HG03280 (cell line): ENCODE data around the gene RNF183.
A peak's percentile ranks its signal among the peaks of the same experiment; 100 is the strongest.
"Not testable (repeated sequence)": the region's sequence is repeated elsewhere in the genome, so short reads cannot be mapped to it uniquely, and the experiment has no call there.

ENCODE experiments used
- ATAC-seq: cut with Tn5 transposase; IDR thresholded peaks from one replicate; pipeline ENCODE4 v1.9.1; 2021; ENCODE audit warnings: mild to moderate bottlenecking, moderate library complexity; ENCODE audit not compliant: unreplicated experiment

Gene RNF183

GRCh38 chr9:113275157-113276131 lies 27.7 kb downstream of the RNF183 start, which contains the start of the genes CDC26 and PRPF4:
TSS of gene CDC26 (minus strand) at chr9:113275572. CDS start at chr9:113272507, 3,065 bp downstream.
TSS of gene PRPF4 (plus strand) at chr9:113275658. CDS start at chr9:113275744, 86 bp downstream.
- ATAC-seq: peak; percentile 98

DNA sequence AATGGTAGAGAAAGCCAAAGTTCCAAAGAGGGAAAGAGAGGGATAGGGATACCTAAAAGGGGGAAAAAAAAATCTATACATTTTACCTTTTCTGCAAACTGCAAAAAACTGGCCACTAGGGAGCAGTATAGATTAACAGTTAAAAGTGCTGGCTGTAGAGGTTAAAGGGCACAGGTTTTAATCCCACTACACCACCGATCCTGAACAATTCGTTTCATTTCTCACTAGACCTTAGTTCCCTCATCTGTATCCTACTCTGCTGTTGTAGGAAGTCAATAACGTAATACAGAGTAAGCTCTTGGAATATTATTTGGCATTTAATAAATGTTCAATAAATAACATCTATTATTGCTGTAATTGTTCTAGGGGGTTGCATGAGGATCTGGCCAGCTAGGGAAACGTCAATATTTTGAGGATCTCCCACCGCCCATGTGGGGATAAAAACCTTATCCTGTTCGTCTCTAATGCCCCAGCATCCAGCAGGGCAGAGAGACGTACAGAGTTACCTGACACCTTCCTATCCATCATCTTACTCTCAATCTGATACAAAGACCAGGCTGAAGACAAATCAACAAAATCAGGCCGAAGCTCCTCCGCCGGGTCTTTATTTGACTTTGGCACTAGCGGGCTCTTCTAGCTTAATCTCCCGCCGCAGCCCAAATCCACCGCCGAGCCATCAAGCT lies 28.6 kb downstream of the RNF183 start:
- ATAC-seq: peak; percentile 24

DNA sequence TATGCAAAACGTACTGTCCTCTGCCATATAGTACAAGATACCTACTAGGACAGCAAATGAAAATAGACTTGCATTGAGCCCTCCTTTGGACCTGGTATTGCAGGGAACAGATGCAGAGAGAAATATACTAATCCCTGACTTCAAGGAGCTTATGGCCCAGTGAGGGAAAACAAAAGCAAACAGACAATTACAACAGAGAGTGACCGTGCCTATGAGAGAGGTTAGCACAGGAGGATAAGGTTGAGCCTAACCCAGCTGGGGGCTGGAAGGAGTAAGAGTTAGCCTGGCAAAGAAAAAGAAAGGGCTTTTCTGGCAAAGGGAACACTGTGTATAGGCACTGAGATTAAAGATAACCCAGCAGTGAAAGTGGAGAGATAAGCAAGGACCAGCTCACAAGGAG lies 33.3 kb downstream of the RNF183 start:
- no peak for ATAC-seq

DNA sequence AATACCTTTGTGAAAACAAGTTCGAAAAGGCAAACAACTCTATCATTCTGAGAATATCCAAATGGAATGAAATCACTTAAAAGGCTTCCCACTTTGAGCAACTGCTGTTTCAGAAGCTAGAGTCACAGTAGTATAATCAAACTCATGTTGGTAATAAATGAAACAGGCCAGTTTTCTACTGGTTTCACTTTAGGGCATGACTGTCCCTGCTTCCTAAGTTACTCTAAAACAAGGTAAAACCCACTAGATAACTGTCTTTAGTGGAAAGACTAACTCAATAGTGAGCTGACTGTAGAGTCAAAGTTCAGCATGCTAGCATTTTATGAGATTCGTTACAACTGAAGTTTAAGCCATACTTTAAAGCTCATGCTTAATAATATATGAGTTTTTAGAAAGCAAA lies 33.8 kb downstream of the RNF183 start:
- ATAC-seq: no peak

GRCh38 chr9:113267911-113268566 lies 35.1 kb downstream of the RNF183 start:
- no peak for ATAC-seq

DNA sequence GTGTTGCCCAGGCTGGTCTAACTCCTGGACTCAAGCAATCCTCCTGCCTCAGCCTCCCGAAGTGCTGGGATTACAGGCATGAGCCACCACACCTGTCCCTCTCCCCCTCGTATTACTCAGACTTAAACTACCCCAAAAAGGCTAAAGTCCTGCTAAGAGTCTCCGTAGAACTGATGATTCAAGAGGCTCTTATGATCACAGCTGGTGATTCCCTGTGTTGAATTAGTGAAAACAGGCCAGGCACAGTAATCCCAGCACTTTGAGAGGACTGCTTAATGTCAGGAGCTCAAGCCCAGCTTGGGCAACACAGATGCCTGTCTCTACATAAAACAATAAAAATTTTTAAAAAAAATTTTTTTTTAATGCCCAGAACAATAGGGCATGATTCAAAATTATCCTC lies 37.0 kb downstream of the RNF183 start:
- ATAC-seq: no peak

GRCh38 chr9:113261917-113262671 lies 41.1 kb downstream of the RNF183 start:
- no peak for ATAC-seq

DNA sequence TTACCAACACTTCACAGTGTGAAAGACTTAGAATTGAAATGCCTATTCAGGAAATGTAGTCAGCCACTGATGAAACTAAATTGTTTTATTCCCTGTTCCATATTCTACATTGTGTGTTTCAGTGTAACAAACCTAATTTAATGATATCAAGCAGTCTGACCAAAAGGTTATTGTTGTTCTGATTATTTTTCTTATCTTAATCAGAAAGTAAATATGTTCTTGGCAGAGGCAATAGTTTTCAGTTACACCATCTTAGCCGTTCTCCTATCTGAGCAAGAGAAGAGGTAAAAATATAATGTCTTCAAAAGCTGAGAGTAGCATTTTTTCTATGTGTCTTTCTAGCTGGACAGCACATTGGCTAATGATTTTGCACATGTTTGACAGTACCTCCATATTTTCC lies 44.9 kb downstream of the RNF183 start:
- ATAC-seq: no peak

DNA sequence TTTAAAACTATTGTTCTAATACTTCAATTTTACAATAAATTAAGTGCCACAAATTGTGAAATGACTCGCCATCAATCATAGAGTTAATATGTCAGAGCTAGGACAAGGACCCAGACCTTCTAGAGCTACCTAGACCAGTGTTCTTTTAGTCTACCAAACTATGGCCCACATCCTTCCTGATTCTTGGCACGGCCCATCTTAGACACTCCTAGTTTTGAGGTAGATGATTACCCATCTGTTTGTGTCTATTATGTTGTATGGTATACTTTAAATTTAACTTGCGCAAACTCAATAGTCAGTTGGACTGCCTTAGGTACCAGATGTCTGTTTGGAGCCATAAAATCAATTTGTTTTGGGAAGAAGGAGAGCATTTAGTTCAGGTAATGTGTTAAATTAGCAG lies 45.3 kb downstream of the RNF183 start:
- no peak for ATAC-seq

DNA sequence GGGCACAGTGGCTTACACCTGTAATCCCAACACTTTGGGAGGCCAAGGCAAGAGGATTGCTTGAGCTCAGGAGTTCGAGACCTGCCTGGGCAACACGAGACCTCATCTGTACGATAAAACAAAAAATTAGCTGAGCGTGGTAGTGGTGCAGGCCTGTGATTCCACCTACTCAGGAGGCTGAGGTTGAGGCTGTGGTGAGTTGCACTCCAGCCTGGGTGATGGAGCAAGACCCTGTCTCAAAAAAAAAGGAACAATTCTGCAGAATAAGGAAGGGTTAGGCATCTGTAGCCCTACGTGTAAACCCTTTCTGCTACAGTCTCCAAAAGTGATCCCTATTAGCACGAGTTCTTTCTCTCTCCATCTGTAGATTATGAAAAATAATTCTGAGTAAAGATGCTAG lies 47.7 kb downstream of the RNF183 start:
- no peak for ATAC-seq

DNA sequence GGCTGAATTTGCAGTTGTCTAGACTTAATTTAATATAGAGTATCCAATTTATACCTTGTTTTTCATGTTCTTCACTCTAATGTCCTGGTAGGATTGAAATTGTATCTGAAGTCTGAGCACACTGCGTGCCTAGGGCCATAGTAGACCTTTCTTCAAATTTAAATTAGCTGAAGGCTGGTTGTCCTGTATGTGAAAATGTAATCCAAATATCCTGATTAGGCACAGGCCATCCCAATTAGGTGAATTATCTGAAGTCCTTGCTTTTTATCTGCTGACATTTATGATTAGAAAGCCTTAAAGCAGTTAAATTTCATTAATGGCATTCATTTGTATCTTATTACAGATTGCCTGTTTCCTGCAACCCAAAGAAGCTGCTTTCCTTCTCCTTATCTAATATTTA lies 48.2 kb downstream of the RNF183 start:
- no peak for ATAC-seq

DNA sequence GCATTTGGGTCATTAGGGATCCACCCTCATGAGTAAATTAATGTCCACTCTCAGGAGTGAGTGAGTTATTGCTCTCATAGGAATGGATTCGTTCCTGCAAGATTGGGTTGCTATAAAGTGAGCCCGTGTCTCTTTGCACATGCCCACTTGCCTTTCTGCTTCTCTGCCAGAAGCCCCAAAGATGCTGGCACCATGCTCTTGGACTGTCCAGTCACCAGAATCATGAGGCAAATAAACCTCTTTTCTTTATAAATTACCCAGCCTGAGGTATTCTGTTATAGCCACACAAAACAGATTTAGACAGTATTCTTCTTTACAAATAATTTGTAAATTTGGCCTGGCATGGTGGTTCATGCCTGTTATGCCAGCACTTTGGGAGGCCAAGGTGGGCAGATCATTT lies 52.4 kb downstream of the RNF183 start:
- ATAC-seq: no peak

- ATAC-seq: not testable (repeated sequence)
These were observed 53.5 kb downstream of the RNF183 start for GRCh38 chr9:113249661-113250060.

DNA sequence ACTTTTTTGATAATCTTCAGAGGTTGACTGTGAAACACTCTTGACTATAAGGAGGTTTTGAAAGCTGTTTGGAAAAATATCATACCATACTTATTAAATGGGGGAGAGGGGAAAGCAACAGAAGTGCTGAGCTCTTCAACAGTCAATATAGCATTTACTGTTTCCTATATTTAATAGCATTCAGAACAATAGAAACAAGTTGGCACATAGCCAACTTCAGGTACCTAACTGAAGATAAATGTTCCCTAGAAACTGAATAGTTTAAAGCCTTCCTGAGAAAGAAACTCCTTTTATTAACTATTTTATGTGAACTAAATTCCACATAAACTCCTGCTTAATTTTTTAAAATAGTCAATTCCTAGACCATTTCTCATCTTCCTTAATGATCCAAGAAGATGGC lies 55.5 kb downstream of the RNF183 start:
- ATAC-seq: no peak
